T-cell (primary cell): ENCODE measurements around the gene AZGP1. TPM values are rescaled to one million over a fixed set of nuclear protein-coding genes. Genes with fewer than 3 reads are reported as not detected.
"Not testable (repeated sequence)": the region's sequence is repeated elsewhere in the genome, so short reads cannot be mapped to it uniquely, and the experiment has no call there.

Source experiments
- ATAC-seq, 4 experiments: fragments of 200-7000 bp in 3 of 4; fragments of 150-1000 bp in 1 of 4; cut with Tn5 transposase; replicated peaks in 1 of 4; 1 replicate in 3 of 4; 2 replicates in 1 of 4; pipeline ENCODE4 v1.10.0; 2021; ENCODE audit warnings: moderate library complexity in 3 of 4, mild to moderate bottlenecking in 2 of 4, moderate number of reproducible peaks in 1 of 4
- CTCF ChIA-PET, 2 donors: fragments of 300-600 bp; sonication (Branson Sonifier 250); formaldehyde crosslinking; loops; one replicate each; lab custom pipeline; 2022; ENCODE audit warnings: antibody characterized with exemption in 2 of 2; lab: Charles Lee
- POLR2A ChIA-PET, 2 donors: fragments of 300-600 bp; sonication (Branson Sonifier 250); formaldehyde crosslinking; loops; one replicate each; lab custom pipeline; 2022; ENCODE audit warnings: antibody characterized with exemption in 2 of 2; lab: Charles Lee
- DNase-seq, 35 experiments: peaks; one replicate each; pipeline versions ENCODE4 v3.0.0 to v3.0.0-alpha.2; 2013 to 2023
- H3K27ac ChIP-seq: one replicate; pipeline ENCODE4 v1.5.1; 2013; ENCODE audit warnings: low read length
- H3K27me3 ChIP-seq, 2 experiments: replicated peaks in 1 of 2; 1 replicate in 1 of 2; 2 replicates in 1 of 2; pipeline versions ENCODE4 v1.6.1 to v1.7.0; 2013; ENCODE audit warnings: low read length in 1 of 2, mixed read lengths in 1 of 2; ENCODE audit not compliant: control insufficient read depth in 2 of 2, insufficient read depth in 2 of 2; ENCODE audit errors: extremely low read depth in 1 of 2
- H3K36me3 ChIP-seq, 2 donors: 1 replicate in 1 of 2; 2 replicates in 1 of 2; pipeline versions ENCODE4 v1.6.1 to v1.7.0; 2013; ENCODE audit warnings: low read length in 1 of 2; ENCODE audit not compliant: control insufficient read depth in 2 of 2, insufficient read depth in 1 of 2; ENCODE audit errors: extremely low read depth in 1 of 2
- H3K4me1 ChIP-seq, 2 experiments: 1 replicate in 1 of 2; 2 replicates in 1 of 2; pipeline versions ENCODE4 v1.6.1 to v1.7.0; 2013; ENCODE audit warnings: low read length in 2 of 2, mixed read lengths in 1 of 2; ENCODE audit not compliant: insufficient read depth in 2 of 2, control insufficient read depth in 1 of 2; ENCODE audit errors: extremely low read depth in 1 of 2
- H3K4me3 ChIP-seq, 2 donors: 1 replicate in 1 of 2; 2 replicates in 1 of 2; pipeline versions ENCODE4 v1.5.1 to v1.7.0; 2013; ENCODE audit warnings: mild to moderate bottlenecking in 2 of 2, low read length in 1 of 2, moderate library complexity in 1 of 2; ENCODE audit not compliant: control insufficient read depth in 1 of 2; ENCODE audit errors: extremely low read depth in 1 of 2
- H3K9me3 ChIP-seq: 2 replicates; pipeline ENCODE4 v1.7.0; 2013
- H3K27ac Mint-ChIP-seq, 2 donors: one replicate each; pipeline ENCODE4 v1.8.0; 2020 to 2021; ENCODE audit warnings: mild to moderate bottlenecking in 2 of 2, mixed read lengths in 2 of 2
- H3K27me3 Mint-ChIP-seq, 2 donors: one replicate each; pipeline ENCODE4 v1.8.0; 2021 to 2022; ENCODE audit warnings: mixed read lengths in 2 of 2
- H3K36me3 Mint-ChIP-seq: one replicate; pipeline ENCODE4 v1.8.0; 2021; ENCODE audit warnings: mixed read lengths
- H3K4me1 Mint-ChIP-seq, 3 donors: one replicate each; pipeline ENCODE4 v1.8.0; 2020 to 2022; ENCODE audit warnings: mixed read lengths in 3 of 3, mild to moderate bottlenecking in 1 of 3
- H3K4me3 Mint-ChIP-seq, 3 donors: one replicate each; pipeline ENCODE4 v1.8.0; 2020 to 2022; ENCODE audit warnings: mild to moderate bottlenecking in 3 of 3, mixed read lengths in 3 of 3, moderate library complexity in 3 of 3
- H3K9me3 Mint-ChIP-seq, 3 donors: one replicate each; pipeline ENCODE4 v1.8.0; 2020 to 2022; ENCODE audit warnings: mixed read lengths in 3 of 3
- WGBS: methylation state at CpG from one replicate; pipeline ENCODE4 v1.1.5; 2013; ENCODE audit warnings: missing lambda C conversion rate; ENCODE audit not compliant: insufficient coverage; 5-methylcytosine and 5-hydroxymethylcytosine counted together
- total RNA-seq, 35 experiments: library from RNA in 6 of 35; stranded (reverse) in 6 of 35; fragments of 120-200 nt in 1 of 35; gene quantifications; one replicate each; pipeline versions ENCODE4 v1.2.1 to v1.2.4 and lab custom pipeline; 2013 to 2026

AZGP1 gene
- total RNA-seq, 5 donors from 2014 or later (not counting 1 experiment from before 2014, with no cell fraction given) = 0.56 to 1.3 (median 0.89) TPM; not detected in 2

DNA sequence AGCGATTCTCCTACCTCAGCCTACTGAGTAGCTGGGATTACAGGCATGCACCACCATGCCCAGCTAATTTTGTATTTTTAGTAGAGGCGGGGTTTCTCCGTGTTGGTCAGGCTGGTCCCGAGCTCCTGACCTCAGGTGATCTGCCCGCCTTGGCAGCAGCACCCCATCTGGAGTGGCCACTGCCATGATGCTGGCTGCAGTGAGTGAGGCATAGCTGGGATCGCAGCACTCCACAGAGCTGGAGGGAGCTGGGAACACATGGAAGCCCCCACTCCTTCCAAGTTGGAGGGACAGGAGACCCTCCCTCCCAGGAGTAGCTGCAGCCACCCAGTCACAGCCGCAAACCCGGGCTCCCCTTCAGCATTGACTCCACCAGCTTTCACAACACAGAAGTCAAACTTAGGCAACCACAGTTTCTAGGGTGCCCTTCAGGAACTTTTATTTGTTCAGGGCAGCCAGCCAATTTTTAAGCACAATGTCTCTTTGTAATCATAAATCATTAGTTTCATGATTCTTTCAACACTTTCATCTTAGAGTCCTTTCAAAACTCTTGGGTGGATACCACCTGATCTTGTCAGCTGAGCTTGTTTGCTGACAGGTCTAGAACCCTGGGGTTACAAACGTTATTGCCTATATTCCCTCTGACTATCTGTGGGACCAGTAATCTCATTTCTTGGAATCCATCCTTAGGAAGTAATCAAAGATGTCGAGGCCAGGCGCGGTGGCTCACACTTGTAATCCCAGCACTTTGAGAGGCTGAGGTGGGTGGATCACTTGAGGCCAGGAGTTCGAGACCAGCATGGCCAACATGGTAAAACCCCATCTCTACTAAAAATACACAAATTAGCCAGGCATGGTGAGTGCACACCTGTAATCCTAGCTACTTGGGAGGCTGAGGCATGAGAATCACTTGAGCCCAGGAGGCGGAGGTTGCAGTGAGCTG is 36.8 kb upstream of the AZGP1 start:
- not testable (repeated sequence) for ATAC-seq, H3K9me3 Mint-ChIP-seq, H3K36me3 Mint-ChIP-seq, DNase-seq, H3K9me3 ChIP-seq, H3K27ac ChIP-seq, H3K4me3 ChIP-seq, H3K4me3 Mint-ChIP-seq, H3K27me3 Mint-ChIP-seq, H3K36me3 ChIP-seq
- POLR2A ChIA-PET = interaction anchor here (0.5 to 0.6 kb wide), 3 partner anchors 10 to 71 kb away, joined by 3 to 7 read pairs (median 4); no protein-coding TSS in a partner anchor
- H3K27ac Mint-ChIP-seq = peak overlapping the region in 1 of 2 donors; percentile 39
- Histone ChIP-seq H3K4me1 (peaks cover 10 to 23% of the 10 kb centered on the region in 2 experiments), H3K27me3 (peaks cover 0 to 17% of the 10 kb centered on the region in 2 experiments)
- WGBS = 72% methylated on average over 6 of the region's 14 CpGs
- CTCF ChIA-PET = interaction anchor here in 1 of 2 donors (0.5 to 1.1 kb wide), 2 partner anchors 9 to 17 kb away, joined by 3 read pairs; no protein-coding TSS in a partner anchor
- peaks cover 15 to 29% (median 25%) of the 10 kb centered on the region in 3 donors for H3K4me1 Mint-ChIP-seq

DNA sequence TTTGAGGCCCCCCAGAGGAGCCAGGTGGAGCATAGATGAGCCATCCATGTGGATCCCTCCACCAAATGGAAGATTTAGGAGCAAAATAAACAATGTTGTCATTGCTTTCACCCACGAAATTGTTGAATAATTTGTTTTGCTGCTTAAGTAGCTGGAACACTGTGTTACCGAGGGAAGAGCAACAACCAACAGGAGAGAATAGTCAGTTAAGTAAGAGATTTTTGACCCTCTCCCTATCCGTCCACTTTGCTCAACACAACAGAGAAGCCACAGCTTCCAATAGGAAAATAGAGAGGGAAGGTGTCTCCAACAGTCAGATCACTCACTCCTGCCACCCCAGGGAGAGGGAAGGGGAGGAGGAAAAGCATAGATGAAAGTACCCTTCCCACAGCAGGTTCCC is 35.7 kb upstream of the AZGP1 start:
- no peaks in the 10 kb centered on the region for H3K9me3 Mint-ChIP-seq
- H3K36me3 Mint-ChIP-seq = no peaks in the 10 kb centered on the region
- Histone ChIP-seq H3K27me3 (peaks cover 0 to 17% of the 10 kb centered on the region in 2 experiments), H3K36me3 (no peaks in the 10 kb centered on the region), H3K4me1 (peaks cover 7 to 17% of the 10 kb centered on the region in 2 experiments), H3K27ac (no peak overlapping the region), H3K4me3 (no peak overlapping the region), H3K9me3 (no peaks in the 10 kb centered on the region)
- peaks cover 11 to 19% (median 16%) of the 10 kb centered on the region in 3 donors for H3K4me1 Mint-ChIP-seq
- H3K27ac Mint-ChIP-seq = no peak overlapping the region
- CTCF ChIA-PET = no interaction called here
- no peak overlapping the region for H3K4me3 Mint-ChIP-seq
- POLR2A ChIA-PET = no interaction called here
- DNase-seq (no peak), ATAC-seq (no peak)
- peaks cover 0 to 9% of the 10 kb centered on the region in 2 donors for H3K27me3 Mint-ChIP-seq
- no CpG with 5 or more reads among the region's 3 CpGs for WGBS

DNA sequence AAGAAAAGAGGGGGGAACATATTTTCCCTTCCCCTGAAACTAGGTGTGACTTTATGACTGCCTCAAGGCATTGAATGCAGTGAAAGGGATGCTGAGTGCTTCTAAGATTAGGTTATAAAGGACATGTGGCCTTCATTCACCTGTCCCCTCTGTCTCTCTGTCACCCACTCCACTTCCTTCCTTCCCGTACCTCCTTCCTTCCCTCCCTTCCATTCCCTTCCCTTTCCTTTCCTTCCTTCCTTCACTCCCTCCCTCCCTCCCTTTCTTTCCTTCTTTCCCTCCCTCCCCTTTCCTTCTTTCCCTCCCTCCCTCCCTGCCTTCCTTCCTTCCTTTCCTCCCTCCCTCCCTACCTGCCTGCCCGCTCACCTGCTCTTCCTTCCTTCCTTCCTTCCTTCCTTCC is 35.1 kb upstream of the AZGP1 start:
- CTCF ChIA-PET = interaction anchor here in 1 of 2 donors (0.7 kb wide), 1 partner anchor 107 kb away, joined by 4 read pairs; no protein-coding TSS in a partner anchor
- DNase-seq (no peak), ATAC-seq (no peak)
- peaks cover 2 to 11% of the 10 kb centered on the region in 2 experiments for H3K4me1 ChIP-seq
- 55% methylated on average over 2 of the region's 2 CpGs for WGBS
- POLR2A ChIA-PET = no interaction called here
- no peak overlapping the region for H3K4me3 ChIP-seq
- H3K4me1 Mint-ChIP-seq = peaks cover 5 to 13% (median 10%) of the 10 kb centered on the region in 3 donors
- no peak overlapping the region for H3K4me3 Mint-ChIP-seq
- peaks cover 0 to 9% of the 10 kb centered on the region in 2 donors for H3K27me3 Mint-ChIP-seq
- no peaks in the 10 kb centered on the region for H3K36me3 ChIP-seq
- no peaks in the 10 kb centered on the region for H3K9me3 Mint-ChIP-seq
- peaks cover 0 to 17% of the 10 kb centered on the region in 2 experiments for H3K27me3 ChIP-seq
- no peaks in the 10 kb centered on the region for H3K36me3 Mint-ChIP-seq
- H3K27ac Mint-ChIP-seq = no peak overlapping the region
- no peaks in the 10 kb centered on the region for H3K9me3 ChIP-seq
- no peak overlapping the region for H3K27ac ChIP-seq

DNA sequence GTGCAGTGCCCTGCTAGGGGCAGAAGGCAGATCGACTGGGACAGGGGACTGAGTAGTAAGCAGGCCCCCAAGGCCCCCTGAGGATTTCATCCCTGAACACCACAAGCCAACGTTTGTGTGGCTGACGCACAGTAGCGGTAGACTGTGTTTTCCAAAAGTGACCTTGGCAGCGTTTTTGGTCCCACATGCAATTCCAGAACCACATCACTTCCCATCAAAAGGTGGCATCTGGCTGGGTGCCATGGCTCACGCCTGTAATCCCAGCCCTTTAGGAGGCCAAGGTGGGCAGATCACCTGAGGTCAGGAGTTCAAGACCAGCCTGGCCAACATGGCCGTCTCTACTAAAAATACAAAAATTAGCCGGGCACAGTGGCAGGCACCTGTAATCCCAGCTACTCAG is 34.1 kb upstream of the AZGP1 start:
- H3K27ac Mint-ChIP-seq, H3K4me3 ChIP-seq, H3K4me1 ChIP-seq, H3K36me3 Mint-ChIP-seq, H3K27me3 Mint-ChIP-seq, H3K9me3 Mint-ChIP-seq, H3K36me3 ChIP-seq, H3K4me1 Mint-ChIP-seq, H3K9me3 ChIP-seq, H3K27ac ChIP-seq, ATAC-seq, DNase-seq, H3K4me3 Mint-ChIP-seq: not testable (repeated sequence)
- ChIA-PET CTCF (interaction anchor here in 1 of 2 donors (0.7 kb wide), 1 partner anchor 93 kb away, joined by 3 read pairs; no protein-coding TSS in a partner anchor), POLR2A (interaction anchor here in 1 of 2 donors (0.6 kb wide), 1 partner anchor 22 kb away, joined by 8 read pairs; no protein-coding TSS in a partner anchor)
- H3K27me3 ChIP-seq = peaks cover 0 to 20% of the 10 kb centered on the region in 2 experiments
- WGBS = 88% methylated on average over 8 of the region's 8 CpGs

DNA sequence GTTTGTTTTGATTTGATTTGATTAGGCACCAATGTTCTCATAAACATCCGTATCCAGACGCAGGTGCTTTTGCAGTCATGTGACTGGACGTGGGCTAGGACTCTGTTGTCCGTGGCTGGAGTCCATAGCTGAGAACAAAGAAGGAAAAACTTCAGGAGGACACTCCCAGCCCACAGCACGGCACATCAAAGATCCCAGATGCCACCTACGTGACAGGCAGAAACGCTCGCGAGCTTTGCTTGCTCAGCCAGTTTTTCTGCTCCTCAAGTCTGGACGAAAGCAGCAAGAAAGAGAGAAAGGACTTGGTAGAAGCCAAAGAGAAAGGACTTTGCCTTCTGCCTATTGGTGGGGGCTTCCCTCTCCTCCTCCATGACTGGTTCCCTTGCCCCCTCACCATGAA is 32.7 kb upstream of the AZGP1 start:
- no peak overlapping the region for H3K4me3 Mint-ChIP-seq
- H3K36me3 Mint-ChIP-seq = no peaks in the 10 kb centered on the region
- WGBS = 40% methylated on average over 4 of the region's 10 CpGs
- peaks cover 5 to 9% of the 10 kb centered on the region in 2 donors for H3K27me3 Mint-ChIP-seq
- Histone ChIP-seq H3K4me1 (no peaks in the 10 kb centered on the region), H3K36me3 (no peaks in the 10 kb centered on the region), H3K27ac (no peak overlapping the region), H3K9me3 (no peaks in the 10 kb centered on the region), H3K27me3 (peaks cover 0 to 20% of the 10 kb centered on the region in 2 experiments), H3K4me3 (no peak overlapping the region)
- peaks cover 0 to 6% (median 4%) of the 10 kb centered on the region in 3 donors for H3K4me1 Mint-ChIP-seq
- DNase-seq (no peak), ATAC-seq (no peak)
- ChIA-PET POLR2A (interaction anchor here in 1 of 2 donors (0.7 kb wide), 1 partner anchor 31 kb away, joined by 3 read pairs; no protein-coding TSS in a partner anchor), CTCF (interaction anchor here in 1 of 2 donors (0.6 kb wide), 1 partner anchor 485 kb away, joined by 3 read pairs; no protein-coding TSS in a partner anchor)
- no peak overlapping the region for H3K27ac Mint-ChIP-seq
- no peaks in the 10 kb centered on the region for H3K9me3 Mint-ChIP-seq

DNA sequence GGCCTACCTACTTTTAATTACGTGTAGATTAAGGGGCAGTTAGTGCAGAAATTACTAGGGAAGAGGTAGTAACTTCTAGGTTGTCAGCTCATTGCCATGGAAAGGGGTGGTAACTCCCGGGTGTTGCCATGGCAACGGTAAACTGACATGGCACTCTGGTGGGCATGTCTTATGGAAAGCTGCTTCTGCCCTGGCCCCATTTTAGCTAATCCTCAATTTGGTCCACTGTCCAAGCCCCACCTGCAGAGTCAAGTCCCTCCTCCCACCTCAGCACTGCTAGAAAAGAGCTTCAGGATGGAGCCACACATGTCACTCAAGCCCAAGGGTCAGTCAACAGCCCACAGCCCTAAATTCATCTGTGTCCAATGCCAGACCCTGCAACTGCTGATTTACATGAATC is 32.1 kb upstream of the AZGP1 start:
- peaks cover 0 to 20% of the 10 kb centered on the region in 2 experiments for H3K27me3 ChIP-seq
- no peak overlapping the region for H3K27ac ChIP-seq
- ChIA-PET POLR2A (interaction anchor here in 1 of 2 donors (0.7 kb wide), 1 partner anchor 30 kb away, joined by 3 read pairs; no protein-coding TSS in a partner anchor), CTCF (no interaction called here)
- no peaks in the 10 kb centered on the region for H3K4me1 ChIP-seq
- H3K9me3 ChIP-seq = no peaks in the 10 kb centered on the region
- ATAC-seq (no peak), DNase-seq (no peak)
- Mint-ChIP-seq H3K4me3 (no peak overlapping the region), H3K9me3 (no peaks in the 10 kb centered on the region), H3K4me1 (peaks cover 0 to 2% (median 0%) of the 10 kb centered on the region in 3 donors), H3K36me3 (no peaks in the 10 kb centered on the region), H3K27ac (no peak overlapping the region), H3K27me3 (peaks cover 5 to 9% of the 10 kb centered on the region in 2 donors)
- WGBS = no CpG with 5 or more reads among the region's 3 CpGs
- H3K4me3 ChIP-seq = no peak overlapping the region
- H3K36me3 ChIP-seq = no peaks in the 10 kb centered on the region
